GM23338 (cell line): ENCODE data around the gene NUDT5. TPM values are rescaled to one million over a fixed set of nuclear protein-coding genes. Genes with fewer than 3 reads are reported as not detected.

Experiments used
- ATAC-seq: fragments of 200-7000 bp; cut with Tn5 transposase; 3 replicates; pipeline ENCODE4 v1.9.1; 2020
- DNase-seq: peaks from one replicate; pipeline ENCODE4 v3.0.0-alpha.2; 2015; ENCODE audit warnings: low spot score
- H2AFZ ChIP-seq: fragments of 200-600 bp; sonication (generic); 2 replicates; pipeline ENCODE4 v1.8.0; 2016; ENCODE audit warnings: antibody characterized with exemption, mild to moderate bottlenecking, moderate library complexity
- H3F3A ChIP-seq: fragments of 200-600 bp; sonication (generic); replicated peaks from 2 replicates; pipeline ENCODE4 v1.8.0; 2017; ENCODE audit warnings: antibody characterized with exemption, mixed run types, low read depth
- H3K27ac ChIP-seq: fragments of 200-600 bp; sonication (generic); 2 replicates; pipeline ENCODE4 v1.6.1; 2016; ENCODE audit warnings: low read depth
- H3K27me3 ChIP-seq: fragments of 200-600 bp; sonication (generic); 2 replicates; pipeline ENCODE4 v1.8.0; 2016; ENCODE audit warnings: mild to moderate bottlenecking, mixed run types, moderate library complexity; ENCODE audit not compliant: insufficient read depth
- H3K36me3 ChIP-seq: fragments of 200-600 bp; sonication (generic); 2 replicates; pipeline ENCODE4 v1.8.0; 2016; ENCODE audit warnings: mild to moderate bottlenecking; ENCODE audit not compliant: insufficient read depth
- H3K4me1 ChIP-seq: fragments of 200-600 bp; sonication (generic); 2 replicates; pipeline ENCODE4 v1.8.0; 2016; ENCODE audit warnings: mild to moderate bottlenecking, moderate library complexity; ENCODE audit not compliant: insufficient read depth
- H3K4me2 ChIP-seq: fragments of 200-600 bp; sonication (generic); 2 replicates; pipeline ENCODE4 v1.7.1; 2017; ENCODE audit warnings: mixed run types
- H3K4me3 ChIP-seq: fragments of 200-600 bp; sonication (generic); 2 replicates; pipeline ENCODE4 v1.6.1; 2016; ENCODE audit warnings: mixed run types
- H3K79me2 ChIP-seq: fragments of 200-600 bp; sonication (generic); replicated peaks from 2 replicates; pipeline ENCODE4 v1.8.0; 2017; ENCODE audit warnings: mild to moderate bottlenecking; ENCODE audit not compliant: insufficient read depth
- H3K9me2 ChIP-seq: fragments of 200-600 bp; sonication (generic); 2 replicates; pipeline ENCODE4 v1.8.0; 2017; ENCODE audit not compliant: insufficient read depth
- H4K20me1 ChIP-seq: fragments of 200-600 bp; sonication (generic); replicated peaks from 2 replicates; pipeline ENCODE4 v1.8.0; 2017; ENCODE audit warnings: mild to moderate bottlenecking; ENCODE audit not compliant: insufficient read depth
- H3K27ac Mint-ChIP-seq: 2 replicates; pipeline ENCODE4 v1.8.0; 2020; ENCODE audit warnings: inconsistent platforms, mild to moderate bottlenecking, moderate library complexity, mixed read lengths
- H3K27me3 Mint-ChIP-seq: 3 replicates; pipeline ENCODE4 v1.8.0; 2022; ENCODE audit warnings: low read depth, mild to moderate bottlenecking, moderate library complexity, mixed read lengths, inconsistent platforms; ENCODE audit not compliant: insufficient read depth, poor library complexity
- H3K36me3 Mint-ChIP-seq: 3 replicates; pipeline ENCODE4 v1.8.0; 2021; ENCODE audit warnings: low read depth, mild to moderate bottlenecking, inconsistent platforms, moderate library complexity, mixed read lengths
- H3K4me1 Mint-ChIP-seq: 3 replicates; pipeline ENCODE4 v1.8.0; 2020; ENCODE audit warnings: mild to moderate bottlenecking, inconsistent platforms, mixed read lengths
- H3K4me3 Mint-ChIP-seq: 3 replicates; pipeline ENCODE4 v1.8.0; 2021; ENCODE audit warnings: moderate library complexity, mild to moderate bottlenecking, inconsistent platforms, mixed read lengths
- H3K9me3 Mint-ChIP-seq: 3 replicates; pipeline ENCODE4 v1.8.0; 2020; ENCODE audit warnings: moderate library complexity, mild to moderate bottlenecking, inconsistent platforms, mixed read lengths
- CREB1 ChIP-seq: fragments of 250-450 bp; sonication (Bioruptor Pico); IDR thresholded peaks from 2 replicates; pipeline ENCODE4 v1.5.0; 2020; ENCODE audit warnings: low read depth, mild to moderate bottlenecking, moderate library complexity
- EZH2 ChIP-seq: fragments of 200-600 bp; sonication (generic); IDR thresholded peaks from one replicate; pipeline ENCODE4 v1.8.0; 2017; ENCODE audit warnings: antibody characterized with exemption, mild to moderate bottlenecking, low read depth; ENCODE audit not compliant: unreplicated experiment
- EZH2phosphoT487 ChIP-seq: fragments of 200-600 bp; sonication (generic); IDR thresholded peaks from one replicate; pipeline ENCODE4 v1.8.1; 2018; ENCODE audit warnings: antibody characterized with exemption; ENCODE audit not compliant: unreplicated experiment
- JUNB ChIP-seq: IDR thresholded peaks from one replicate; pipeline ENCODE4 v1.6.1; 2016; ENCODE audit warnings: antibody characterized with exemption; ENCODE audit not compliant: unreplicated experiment
- POLR2AphosphoS5 ChIP-seq: IDR thresholded peaks from 2 replicates; pipeline ENCODE4 v1.6.1; 2016; ENCODE audit warnings: antibody characterized with exemption, low read depth
- STAT1 ChIP-seq: IDR thresholded peaks from one replicate; pipeline ENCODE4 v1.6.1; 2016; ENCODE audit warnings: antibody characterized with exemption; ENCODE audit not compliant: unreplicated experiment
- ZNF114 ChIP-seq: fragments of 250-450 bp; sonication (Bioruptor Pico); IDR thresholded peaks from 2 replicates; pipeline ENCODE4 v1.5.0; 2020; ENCODE audit warnings: mild to moderate bottlenecking, moderate library complexity
- ZNF331 ChIP-seq: fragments of 250-450 bp; sonication (Bioruptor Pico); IDR thresholded peaks from 2 replicates; pipeline ENCODE4 v1.5.0; 2020; ENCODE audit warnings: low read depth, mild to moderate bottlenecking, moderate library complexity
- polyA plus RNA-seq: library from polyadenylated mRNA; unstranded; fragments of >200 nt; fragmentation: Nextera tagmentation; extraction: Ambion mirVana; gene quantifications from 2 replicates; pipeline ENCODE4 v1.2.1, GENCODE V29; 2016
- total RNA-seq: library from RNA; depleted of rRNA; stranded (reverse); fragments of >200 nt; shearing (Covaris generic); gene quantifications from 2 replicates; pipeline ENCODE4 v1.2.3, GENCODE V29; 2014
- TF ChIP-seq, protein P1 (sequence below), 2 experiments: fragments of 200-600 bp in 1 of 2; sonication (generic) in 1 of 2; conservative IDR thresholded peaks; 2 replicates each; pipeline versions ENCODE4 v1.5.1 to v1.6.1; 2016 to 2017; ENCODE audit warnings: antibody characterized with exemption in 2 of 2, low read depth in 2 of 2, mild to moderate bottlenecking in 2 of 2, moderate library complexity in 1 of 2
- TF ChIP-seq, protein P2 (sequence below): IDR thresholded peaks from 2 replicates; pipeline ENCODE4 v1.6.1; 2016; ENCODE audit warnings: antibody characterized with exemption
- TF ChIP-seq, protein P3 (sequence below): fragments of 250-450 bp; sonication (Bioruptor Pico); IDR thresholded peaks from 2 replicates; pipeline ENCODE4 v1.5.0; 2020; ENCODE audit warnings: mild to moderate bottlenecking, moderate library complexity

Gene NUDT5
- total and polyA plus RNA-seq, 2 experiments from 2014 or later, result 94.3 to 255 TPM

DNA sequence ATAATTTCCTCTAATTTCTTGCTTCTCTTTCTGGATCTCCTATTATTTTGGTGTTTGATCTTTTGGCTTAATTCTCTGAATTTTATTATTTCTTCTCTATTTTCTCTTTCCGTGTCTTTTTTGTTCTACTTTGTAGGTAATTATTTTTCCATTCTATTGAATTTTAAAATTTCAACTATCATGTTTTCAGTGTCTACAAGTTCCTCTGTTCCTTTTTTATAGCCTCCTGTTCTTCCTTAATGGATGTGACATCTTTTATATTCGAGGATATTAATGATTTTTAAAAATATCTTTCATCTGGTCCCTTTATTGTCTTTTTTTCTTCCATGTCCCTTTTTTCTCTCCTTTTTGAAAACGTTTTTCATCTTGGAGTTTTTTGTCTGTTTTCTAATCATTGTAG lies 11.4 kb upstream of the NUDT5 start (continued):
- TF ChIP-seq ZNF331 (CRISPR knock-in tag), result no peak
- TF ChIP-seq, protein P1, sequence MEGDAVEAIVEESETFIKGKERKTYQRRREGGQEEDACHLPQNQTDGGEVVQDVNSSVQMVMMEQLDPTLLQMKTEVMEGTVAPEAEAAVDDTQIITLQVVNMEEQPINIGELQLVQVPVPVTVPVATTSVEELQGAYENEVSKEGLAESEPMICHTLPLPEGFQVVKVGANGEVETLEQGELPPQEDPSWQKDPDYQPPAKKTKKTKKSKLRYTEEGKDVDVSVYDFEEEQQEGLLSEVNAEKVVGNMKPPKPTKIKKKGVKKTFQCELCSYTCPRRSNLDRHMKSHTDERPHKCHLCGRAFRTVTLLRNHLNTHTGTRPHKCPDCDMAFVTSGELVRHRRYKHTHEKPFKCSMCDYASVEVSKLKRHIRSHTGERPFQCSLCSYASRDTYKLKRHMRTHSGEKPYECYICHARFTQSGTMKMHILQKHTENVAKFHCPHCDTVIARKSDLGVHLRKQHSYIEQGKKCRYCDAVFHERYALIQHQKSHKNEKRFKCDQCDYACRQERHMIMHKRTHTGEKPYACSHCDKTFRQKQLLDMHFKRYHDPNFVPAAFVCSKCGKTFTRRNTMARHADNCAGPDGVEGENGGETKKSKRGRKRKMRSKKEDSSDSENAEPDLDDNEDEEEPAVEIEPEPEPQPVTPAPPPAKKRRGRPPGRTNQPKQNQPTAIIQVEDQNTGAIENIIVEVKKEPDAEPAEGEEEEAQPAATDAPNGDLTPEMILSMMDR (conservative IDR thresholded peaks at IDR 0.05; ENCODE audit: low read depth in 2 of 2), result no peak
- TF ChIP-seq EZH2phosphoT487, result no peak

DNA sequence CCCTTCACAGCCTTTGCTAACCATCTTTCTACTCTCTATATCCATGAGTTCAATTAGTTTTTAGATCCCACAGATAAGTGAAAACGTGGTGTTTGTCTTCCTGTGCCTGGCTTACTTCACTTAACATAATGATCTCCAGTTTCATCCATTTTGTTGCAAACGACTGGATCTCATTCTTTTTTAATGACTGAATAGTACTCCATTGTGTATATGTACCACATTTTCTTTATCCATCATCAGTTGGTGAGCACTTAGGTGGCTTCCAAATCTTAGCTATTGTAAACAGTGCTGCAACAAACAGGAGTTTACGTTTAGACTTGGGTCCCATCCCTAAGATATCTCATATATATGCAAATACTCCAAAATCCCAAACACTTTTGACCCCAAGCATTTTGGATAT lies 9.4 kb upstream of the NUDT5 start:
- H3K27ac Mint-ChIP-seq, result no peak overlapping the region
- no peaks in the 10 kb centered on the region for H3K4me1 Mint-ChIP-seq
- Histone ChIP-seq H3K79me2 (peaks cover 95% of the 10 kb centered on the region), H3K27ac (no peak overlapping the region), H3K9me2 (no peaks in the 10 kb centered on the region), H3K4me3 (no peak overlapping the region), H3K4me1 (no peaks in the 10 kb centered on the region), H2AFZ (no peak overlapping the region), H3F3A (no peaks in the 10 kb centered on the region), H3K27me3 (no peaks in the 10 kb centered on the region), H3K36me3 (peaks cover 56% of the 10 kb centered on the region), H3K4me2 (no peak overlapping the region), H4K20me1 (peaks cover 40% of the 10 kb centered on the region)
- H3K4me3 Mint-ChIP-seq, result no peak overlapping the region
- peaks cover 1% of the 10 kb centered on the region for H3K27me3 Mint-ChIP-seq
- TF ChIP-seq CREB1 (CRISPR knock-in tag) (no peak), POLR2AphosphoS5 (no peak), EZH2 (no peak), EZH2phosphoT487 (no peak), STAT1 (no peak), JUNB (no peak), ZNF331 (CRISPR knock-in tag) (no peak), ZNF114 (no peak)
- TF ChIP-seq, protein P2, sequence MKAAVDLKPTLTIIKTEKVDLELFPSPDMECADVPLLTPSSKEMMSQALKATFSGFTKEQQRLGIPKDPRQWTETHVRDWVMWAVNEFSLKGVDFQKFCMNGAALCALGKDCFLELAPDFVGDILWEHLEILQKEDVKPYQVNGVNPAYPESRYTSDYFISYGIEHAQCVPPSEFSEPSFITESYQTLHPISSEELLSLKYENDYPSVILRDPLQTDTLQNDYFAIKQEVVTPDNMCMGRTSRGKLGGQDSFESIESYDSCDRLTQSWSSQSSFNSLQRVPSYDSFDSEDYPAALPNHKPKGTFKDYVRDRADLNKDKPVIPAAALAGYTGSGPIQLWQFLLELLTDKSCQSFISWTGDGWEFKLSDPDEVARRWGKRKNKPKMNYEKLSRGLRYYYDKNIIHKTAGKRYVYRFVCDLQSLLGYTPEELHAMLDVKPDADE, result no peak
- TF ChIP-seq, protein P3, sequence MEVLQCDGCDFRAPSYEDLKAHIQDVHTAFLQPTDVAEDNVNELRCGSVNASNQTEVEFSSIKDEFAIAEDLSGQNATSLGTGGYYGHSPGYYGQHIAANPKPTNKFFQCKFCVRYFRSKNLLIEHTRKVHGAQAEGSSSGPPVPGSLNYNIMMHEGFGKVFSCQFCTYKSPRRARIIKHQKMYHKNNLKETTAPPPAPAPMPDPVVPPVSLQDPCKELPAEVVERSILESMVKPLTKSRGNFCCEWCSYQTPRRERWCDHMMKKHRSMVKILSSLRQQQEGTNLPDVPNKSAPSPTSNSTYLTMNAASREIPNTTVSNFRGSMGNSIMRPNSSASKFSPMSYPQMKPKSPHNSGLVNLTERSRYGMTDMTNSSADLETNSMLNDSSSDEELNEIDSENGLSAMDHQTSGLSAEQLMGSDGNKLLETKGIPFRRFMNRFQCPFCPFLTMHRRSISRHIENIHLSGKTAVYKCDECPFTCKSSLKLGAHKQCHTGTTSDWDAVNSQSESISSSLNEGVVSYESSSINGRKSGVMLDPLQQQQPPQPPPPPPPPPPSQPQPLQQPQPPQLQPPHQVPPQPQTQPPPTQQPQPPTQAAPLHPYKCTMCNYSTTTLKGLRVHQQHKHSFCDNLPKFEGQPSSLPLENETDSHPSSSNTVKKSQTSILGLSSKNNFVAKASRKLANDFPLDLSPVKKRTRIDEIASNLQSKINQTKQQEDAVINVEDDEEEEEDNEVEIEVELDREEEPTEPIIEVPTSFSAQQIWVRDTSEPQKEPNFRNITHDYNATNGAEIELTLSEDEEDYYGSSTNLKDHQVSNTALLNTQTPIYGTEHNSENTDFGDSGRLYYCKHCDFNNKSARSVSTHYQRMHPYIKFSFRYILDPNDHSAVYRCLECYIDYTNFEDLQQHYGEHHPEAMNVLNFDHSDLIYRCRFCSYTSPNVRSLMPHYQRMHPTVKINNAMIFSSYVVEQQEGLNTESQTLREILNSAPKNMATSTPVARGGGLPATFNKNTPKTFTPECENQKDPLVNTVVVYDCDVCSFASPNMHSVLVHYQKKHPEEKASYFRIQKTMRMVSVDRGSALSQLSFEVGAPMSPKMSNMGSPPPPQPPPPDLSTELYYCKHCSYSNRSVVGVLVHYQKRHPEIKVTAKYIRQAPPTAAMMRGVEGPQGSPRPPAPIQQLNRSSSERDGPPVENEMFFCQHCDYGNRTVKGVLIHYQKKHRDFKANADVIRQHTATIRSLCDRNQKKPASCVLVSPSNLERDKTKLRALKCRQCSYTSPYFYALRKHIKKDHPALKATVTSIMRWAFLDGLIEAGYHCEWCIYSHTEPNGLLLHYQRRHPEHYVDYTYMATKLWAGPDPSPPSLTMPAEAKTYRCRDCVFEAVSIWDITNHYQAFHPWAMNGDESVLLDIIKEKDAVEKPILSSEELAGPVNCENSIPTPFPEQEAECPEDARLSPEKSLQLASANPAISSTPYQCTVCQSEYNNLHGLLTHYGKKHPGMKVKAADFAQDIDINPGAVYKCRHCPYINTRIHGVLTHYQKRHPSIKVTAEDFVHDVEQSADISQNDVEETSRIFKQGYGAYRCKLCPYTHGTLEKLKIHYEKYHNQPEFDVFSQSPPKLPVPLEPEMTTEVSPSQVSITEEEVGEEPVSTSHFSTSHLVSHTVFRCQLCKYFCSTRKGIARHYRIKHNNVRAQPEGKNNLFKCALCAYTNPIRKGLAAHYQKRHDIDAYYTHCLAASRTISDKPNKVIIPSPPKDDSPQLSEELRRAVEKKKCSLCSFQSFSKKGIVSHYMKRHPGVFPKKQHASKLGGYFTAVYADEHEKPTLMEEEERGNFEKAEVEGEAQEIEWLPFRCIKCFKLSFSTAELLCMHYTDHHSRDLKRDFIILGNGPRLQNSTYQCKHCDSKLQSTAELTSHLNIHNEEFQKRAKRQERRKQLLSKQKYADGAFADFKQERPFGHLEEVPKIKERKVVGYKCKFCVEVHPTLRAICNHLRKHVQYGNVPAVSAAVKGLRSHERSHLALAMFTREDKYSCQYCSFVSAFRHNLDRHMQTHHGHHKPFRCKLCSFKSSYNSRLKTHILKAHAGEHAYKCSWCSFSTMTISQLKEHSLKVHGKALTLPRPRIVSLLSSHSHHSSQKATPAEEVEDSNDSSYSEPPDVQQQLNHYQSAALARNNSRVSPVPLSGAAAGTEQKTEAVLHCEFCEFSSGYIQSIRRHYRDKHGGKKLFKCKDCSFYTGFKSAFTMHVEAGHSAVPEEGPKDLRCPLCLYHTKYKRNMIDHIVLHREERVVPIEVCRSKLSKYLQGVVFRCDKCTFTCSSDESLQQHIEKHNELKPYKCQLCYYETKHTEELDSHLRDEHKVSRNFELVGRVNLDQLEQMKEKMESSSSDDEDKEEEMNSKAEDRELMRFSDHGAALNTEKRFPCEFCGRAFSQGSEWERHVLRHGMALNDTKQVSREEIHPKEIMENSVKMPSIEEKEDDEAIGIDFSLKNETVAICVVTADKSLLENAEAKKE, result no peak
- ATAC-seq (no peak), DNase-seq (no peak)
- peaks cover 81% of the 10 kb centered on the region for H3K36me3 Mint-ChIP-seq
- H3K9me3 Mint-ChIP-seq, result no peaks in the 10 kb centered on the region
